K562 (cell line): ENCODE results near the gene ANKRD10. TPM values are rescaled to one million over a fixed set of nuclear protein-coding genes. Genes with fewer than 3 reads are reported as not detected.

Source experiments
- ARID3A ChIP-seq: IDR thresholded peaks from 2 replicates; pipeline ENCODE4 v1.6.1; 2012; ENCODE audit warnings: low read depth, low read length, improper control_type of control experiment, borderline replicate concordance
- CHD4 ChIP-seq: fragments of 200-600 bp; sonication (generic); IDR thresholded peaks from 3 replicates; pipeline ENCODE4 v1.6.1; 2012; ENCODE audit warnings: low read depth, mild to moderate bottlenecking, mixed read lengths, low read length, inconsistent platforms; ENCODE audit not compliant: insufficient read depth, insufficient replicate concordance, poor library complexity, severe bottlenecking
- CTCFL ChIP-seq: IDR thresholded peaks from 2 replicates; pipeline ENCODE4 v1.6.1; 2011; ENCODE audit warnings: borderline replicate concordance, low read depth, mild to moderate bottlenecking, moderate library complexity, low read length; ENCODE audit not compliant: insufficient read depth, poor library complexity, severe bottlenecking
- EZH2 ChIP-seq: IDR thresholded peaks from 2 replicates; pipeline ENCODE4 v1.6.1; 2012; ENCODE audit warnings: low read depth, mild to moderate bottlenecking, inconsistent platforms, low read length, borderline replicate concordance
- KLF1 ChIP-seq: fragments of 450-650 bp; IDR thresholded peaks from 2 replicates; pipeline ENCODE4 v1.6.1; 2016; ENCODE audit warnings: missing genetic modification characterization, missing compliant biosample characterization
- NR3C1 ChIP-seq: sonication (generic); formaldehyde crosslinking; IDR thresholded peaks from 2 replicates; pipeline ENCODE4 v1.8.1; 2022; ENCODE audit warnings: missing genetic modification reagents
- PHB ChIP-seq: fragments of 250-450 bp; sonication (Bioruptor Pico); IDR thresholded peaks from 2 replicates; pipeline ENCODE4 v1.5.0; 2021
- SRF ChIP-seq, 2 experiments: fragments of 250-450, 450-650 bp in 1 of 2; sonication (Bioruptor Pico) in 1 of 2; sonication (generic) in 1 of 2; formaldehyde crosslinking; IDR thresholded peaks; 2 replicates each; pipeline versions ENCODE4 v1.5.0 to v1.5.1; 2020 to 2022; ENCODE audit warnings: mild to moderate bottlenecking in 1 of 2, missing genetic modification reagents in 1 of 2
- WHSC1 ChIP-seq: IDR thresholded peaks from one replicate; pipeline ENCODE4 v1.6.1; 2012; ENCODE audit warnings: low read length, control low read depth, inconsistent platforms
- ZNF57 ChIP-seq: fragments of 450-650 bp; formaldehyde crosslinking; IDR thresholded peaks from 2 replicates; pipeline ENCODE4 v1.4.0; 2020; ENCODE audit warnings: mild to moderate bottlenecking, moderate library complexity
- polyA plus RNA-seq, 8 experiments: library from polyadenylated mRNA; depleted of rRNA in 4 of 8; stranded (reverse) in 5 of 8; unstranded in 3 of 8; fragments of >200 nt; fragmentation: Nextera tagmentation in 2 of 8; fragmentation: Illumina TruSeq in 1 of 8; extraction: Ambion mirVana in 2 of 8; extraction: Trizol in 1 of 8; gene quantifications; 2 replicates each; pipeline versions ENCODE4 v1.2.1 to v1.2.3, GENCODE V29; 2011 to 2014; ENCODE audit warnings: inconsistent platforms in 1 of 8, missing spikeins in 1 of 8
- total RNA-seq, 7 experiments: library from RNA; depleted of rRNA in 6 of 7; stranded (reverse); fragments of >200 nt in 6 of 7; fragmentation: Illumina TruSeq in 2 of 7; extraction: Trizol in 2 of 7; gene quantifications; 2 replicates each; pipeline versions ENCODE4 v1.2.1 to v1.2.3, GENCODE V29; 2011 to 2021; ENCODE audit warnings: low replicate concordance in 1 of 7
- TF ChIP-seq, protein P1 (sequence below): fragments of 200-600 bp; sonication (generic); IDR thresholded peaks from one replicate; pipeline ENCODE4 v1.6.1; 2012; ENCODE audit warnings: mild to moderate bottlenecking, low read depth, low read length, inconsistent platforms

Gene ANKRD10
- total and polyA plus RNA-seq, 9 of the 15 experiments (the other 6 are each of a cell fraction or from before 2014, with no cell fraction given): 21.7 to 183 (median 45.0) TPM

GRCh38 chr13:110915057-110915873 is at the start of gene ANKRD10 (continued):
- no peak for TF ChIP-seq KLF1
- no peak for TF ChIP-seq ARID3A
- no peak for TF ChIP-seq SRF (CRISPR knock-in tag; IDR thresholded peaks at IDR 0.05)
- TF ChIP-seq CTCFL: peak; percentile 77
- TF ChIP-seq, protein P1, sequence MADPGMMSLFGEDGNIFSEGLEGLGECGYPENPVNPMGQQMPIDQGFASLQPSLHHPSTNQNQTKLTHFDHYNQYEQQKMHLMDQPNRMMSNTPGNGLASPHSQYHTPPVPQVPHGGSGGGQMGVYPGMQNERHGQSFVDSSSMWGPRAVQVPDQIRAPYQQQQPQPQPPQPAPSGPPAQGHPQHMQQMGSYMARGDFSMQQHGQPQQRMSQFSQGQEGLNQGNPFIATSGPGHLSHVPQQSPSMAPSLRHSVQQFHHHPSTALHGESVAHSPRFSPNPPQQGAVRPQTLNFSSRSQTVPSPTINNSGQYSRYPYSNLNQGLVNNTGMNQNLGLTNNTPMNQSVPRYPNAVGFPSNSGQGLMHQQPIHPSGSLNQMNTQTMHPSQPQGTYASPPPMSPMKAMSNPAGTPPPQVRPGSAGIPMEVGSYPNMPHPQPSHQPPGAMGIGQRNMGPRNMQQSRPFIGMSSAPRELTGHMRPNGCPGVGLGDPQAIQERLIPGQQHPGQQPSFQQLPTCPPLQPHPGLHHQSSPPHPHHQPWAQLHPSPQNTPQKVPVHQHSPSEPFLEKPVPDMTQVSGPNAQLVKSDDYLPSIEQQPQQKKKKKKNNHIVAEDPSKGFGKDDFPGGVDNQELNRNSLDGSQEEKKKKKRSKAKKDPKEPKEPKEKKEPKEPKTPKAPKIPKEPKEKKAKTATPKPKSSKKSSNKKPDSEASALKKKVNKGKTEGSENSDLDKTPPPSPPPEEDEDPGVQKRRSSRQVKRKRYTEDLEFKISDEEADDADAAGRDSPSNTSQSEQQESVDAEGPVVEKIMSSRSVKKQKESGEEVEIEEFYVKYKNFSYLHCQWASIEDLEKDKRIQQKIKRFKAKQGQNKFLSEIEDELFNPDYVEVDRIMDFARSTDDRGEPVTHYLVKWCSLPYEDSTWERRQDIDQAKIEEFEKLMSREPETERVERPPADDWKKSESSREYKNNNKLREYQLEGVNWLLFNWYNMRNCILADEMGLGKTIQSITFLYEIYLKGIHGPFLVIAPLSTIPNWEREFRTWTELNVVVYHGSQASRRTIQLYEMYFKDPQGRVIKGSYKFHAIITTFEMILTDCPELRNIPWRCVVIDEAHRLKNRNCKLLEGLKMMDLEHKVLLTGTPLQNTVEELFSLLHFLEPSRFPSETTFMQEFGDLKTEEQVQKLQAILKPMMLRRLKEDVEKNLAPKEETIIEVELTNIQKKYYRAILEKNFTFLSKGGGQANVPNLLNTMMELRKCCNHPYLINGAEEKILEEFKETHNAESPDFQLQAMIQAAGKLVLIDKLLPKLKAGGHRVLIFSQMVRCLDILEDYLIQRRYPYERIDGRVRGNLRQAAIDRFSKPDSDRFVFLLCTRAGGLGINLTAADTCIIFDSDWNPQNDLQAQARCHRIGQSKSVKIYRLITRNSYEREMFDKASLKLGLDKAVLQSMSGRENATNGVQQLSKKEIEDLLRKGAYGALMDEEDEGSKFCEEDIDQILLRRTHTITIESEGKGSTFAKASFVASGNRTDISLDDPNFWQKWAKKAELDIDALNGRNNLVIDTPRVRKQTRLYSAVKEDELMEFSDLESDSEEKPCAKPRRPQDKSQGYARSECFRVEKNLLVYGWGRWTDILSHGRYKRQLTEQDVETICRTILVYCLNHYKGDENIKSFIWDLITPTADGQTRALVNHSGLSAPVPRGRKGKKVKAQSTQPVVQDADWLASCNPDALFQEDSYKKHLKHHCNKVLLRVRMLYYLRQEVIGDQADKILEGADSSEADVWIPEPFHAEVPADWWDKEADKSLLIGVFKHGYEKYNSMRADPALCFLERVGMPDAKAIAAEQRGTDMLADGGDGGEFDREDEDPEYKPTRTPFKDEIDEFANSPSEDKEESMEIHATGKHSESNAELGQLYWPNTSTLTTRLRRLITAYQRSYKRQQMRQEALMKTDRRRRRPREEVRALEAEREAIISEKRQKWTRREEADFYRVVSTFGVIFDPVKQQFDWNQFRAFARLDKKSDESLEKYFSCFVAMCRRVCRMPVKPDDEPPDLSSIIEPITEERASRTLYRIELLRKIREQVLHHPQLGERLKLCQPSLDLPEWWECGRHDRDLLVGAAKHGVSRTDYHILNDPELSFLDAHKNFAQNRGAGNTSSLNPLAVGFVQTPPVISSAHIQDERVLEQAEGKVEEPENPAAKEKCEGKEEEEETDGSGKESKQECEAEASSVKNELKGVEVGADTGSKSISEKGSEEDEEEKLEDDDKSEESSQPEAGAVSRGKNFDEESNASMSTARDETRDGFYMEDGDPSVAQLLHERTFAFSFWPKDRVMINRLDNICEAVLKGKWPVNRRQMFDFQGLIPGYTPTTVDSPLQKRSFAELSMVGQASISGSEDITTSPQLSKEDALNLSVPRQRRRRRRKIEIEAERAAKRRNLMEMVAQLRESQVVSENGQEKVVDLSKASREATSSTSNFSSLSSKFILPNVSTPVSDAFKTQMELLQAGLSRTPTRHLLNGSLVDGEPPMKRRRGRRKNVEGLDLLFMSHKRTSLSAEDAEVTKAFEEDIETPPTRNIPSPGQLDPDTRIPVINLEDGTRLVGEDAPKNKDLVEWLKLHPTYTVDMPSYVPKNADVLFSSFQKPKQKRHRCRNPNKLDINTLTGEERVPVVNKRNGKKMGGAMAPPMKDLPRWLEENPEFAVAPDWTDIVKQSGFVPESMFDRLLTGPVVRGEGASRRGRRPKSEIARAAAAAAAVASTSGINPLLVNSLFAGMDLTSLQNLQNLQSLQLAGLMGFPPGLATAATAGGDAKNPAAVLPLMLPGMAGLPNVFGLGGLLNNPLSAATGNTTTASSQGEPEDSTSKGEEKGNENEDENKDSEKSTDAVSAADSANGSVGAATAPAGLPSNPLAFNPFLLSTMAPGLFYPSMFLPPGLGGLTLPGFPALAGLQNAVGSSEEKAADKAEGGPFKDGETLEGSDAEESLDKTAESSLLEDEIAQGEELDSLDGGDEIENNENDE: no peak
- no peak for TF ChIP-seq NR3C1 (CRISPR knock-in tag)
- TF ChIP-seq WHSC1: no peak
- no peak for TF ChIP-seq CHD4
- TF ChIP-seq PHB (CRISPR knock-in tag): no peak
- no peak for TF ChIP-seq EZH2
- no peak for TF ChIP-seq ZNF57 (CRISPR knock-in tag)
